ENCODE measurements around the gene PPP1R7.

The PPP1R7 gene

GRCh38 chr2:241141214-241141770 is 9.0 kb upstream of the PPP1R7 start:
- no peak for DNase-seq

- no peak for DNase-seq
Measured at GRCh38 chr2:241142063-241142462, 8.2 kb upstream of the PPP1R7 start.

- no peak for DNase-seq
Measured at GRCh38 chr2:241142593-241142992, 7.7 kb upstream of the PPP1R7 start.

- DNase-seq, result no peak
Measured at GRCh38 chr2:241146286-241146685, 4.0 kb upstream of the PPP1R7 start.

- no peak for DNase-seq
Measured at GRCh38 chr2:241147336-241147735, 2.9 kb upstream of the PPP1R7 start.

GRCh38 chr2:241148239-241148638 is 2.0 kb upstream of the PPP1R7 start:
- no peak for DNase-seq

- peak; percentile 95 for DNase-seq
Measured at GRCh38 chr2:241148891-241149674, 1.2 kb upstream of the PPP1R7 start, which contains the start of gene PASK. Gene PASK (minus strand): TSS chr2:241149472. CDS start chr2:241143032, 6,440 bp downstream.

- DNase-seq, result no peak
Measured at GRCh38 chr2:241149675-241149924, 667 bp upstream of the PPP1R7 start.

GRCh38 chr2:241150660-241151530 is 628 bp downstream of the PPP1R7 start:
- no peak for DNase-seq

- DNase-seq, result no peak
Measured at GRCh38 chr2:241151934-241152660, 1.8 kb downstream of the PPP1R7 start.

GRCh38 chr2:241153616-241154015 is 3.3 kb downstream of the PPP1R7 start:
- no peak for DNase-seq

GRCh38 chr2:241154915-241155314 is 4.6 kb downstream of the PPP1R7 start:
- DNase-seq, result no peak

GRCh38 chr2:241155936-241156335 is 5.7 kb downstream of the PPP1R7 start:
- DNase-seq, result no peak

GRCh38 chr2:241156971-241157441 is 6.7 kb downstream of the PPP1R7 start:
- DNase-seq, result peak; percentile 35

GRCh38 chr2:241157841-241158545 is 7.7 kb downstream of the PPP1R7 start:
- no peak for DNase-seq

- DNase-seq, result no peak
Measured at GRCh38 chr2:241158546-241158900, 8.3 kb downstream of the PPP1R7 start.

- DNase-seq, result no peak
Measured at GRCh38 chr2:241159116-241159515, 8.8 kb downstream of the PPP1R7 start.

- no peak for DNase-seq
Measured at GRCh38 chr2:241160318-241160717, 10.1 kb downstream of the PPP1R7 start.

GRCh38 chr2:241161646-241162281 is 11.5 kb downstream of the PPP1R7 start:
- DNase-seq, result peak; percentile 72

GRCh38 chr2:241163601-241164118 is 13.4 kb downstream of the PPP1R7 start:
- no peak for DNase-seq

- no peak for DNase-seq
Measured at GRCh38 chr2:241168366-241168765, 18.1 kb downstream of the PPP1R7 start.

GRCh38 chr2:241173557-241173956 is 23.3 kb downstream of the PPP1R7 start:
- no peak for DNase-seq
